Dendritic cell treated with granulocyte-macrophage colony-stimulating factor and Interleukin-4, amounts not matched to agents 40 ng/mL and 50 ng/mL, for 4 days (primary cell): Measurements from ENCODE around the gene DNAH10.

ENCODE experiments used
- H3K27ac Mint-ChIP-seq: one replicate; pipeline ENCODE4 v1.8.0; 2022; ENCODE audit warnings: mild to moderate bottlenecking, mixed read lengths
- H3K27me3 Mint-ChIP-seq: one replicate; pipeline ENCODE4 v1.8.0; 2022; ENCODE audit warnings: mild to moderate bottlenecking, mixed read lengths
- H3K36me3 Mint-ChIP-seq: one replicate; pipeline ENCODE4 v1.8.0; 2022; ENCODE audit warnings: low read depth, mixed read lengths
- H3K4me1 Mint-ChIP-seq: one replicate; pipeline ENCODE4 v1.8.0; 2022; ENCODE audit warnings: low read depth, mixed read lengths
- H3K4me3 Mint-ChIP-seq: one replicate; pipeline ENCODE4 v1.8.0; 2022; ENCODE audit warnings: mild to moderate bottlenecking, moderate library complexity, mixed read lengths
- H3K9me3 Mint-ChIP-seq: one replicate; pipeline ENCODE4 v1.8.0; 2022; ENCODE audit warnings: mixed read lengths
- intact Hi-C: fragments of 100-400 bp; cut with micrococcal nuclease; formaldehyde crosslinking; loops from one replicate; pipeline ENCODE4 v1.15.0; 2022

DNAH10 gene

DNA sequence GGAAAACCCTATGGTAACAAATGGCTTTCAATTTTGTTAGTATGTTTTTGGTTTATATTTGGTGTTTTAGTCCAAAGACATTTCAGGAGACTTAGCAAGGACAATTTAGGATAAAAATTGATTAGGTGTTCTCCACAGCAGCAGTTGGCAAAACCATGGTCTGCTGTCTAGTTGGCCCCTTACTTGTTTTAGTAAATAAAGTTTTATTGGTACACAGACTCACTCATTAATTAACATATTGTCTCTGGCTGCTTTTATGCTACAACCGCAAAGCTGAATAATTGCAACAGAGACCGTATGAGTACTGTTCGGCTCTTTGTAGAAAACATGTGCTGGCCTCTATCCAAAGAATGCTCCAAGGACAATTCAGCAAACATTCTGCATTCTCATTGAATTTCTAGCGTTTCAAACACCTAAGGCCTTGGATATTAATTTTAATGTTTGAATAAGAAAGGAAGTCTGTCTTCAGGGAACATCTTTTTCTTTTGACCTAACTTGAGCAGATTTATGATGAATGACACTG, 132.8 kb downstream of the DNAH10 start:
- Mint-ChIP-seq H3K4me3 (no peak overlapping the region), H3K27ac (no peak overlapping the region), H3K9me3 (no peaks in the 10 kb centered on the region), H3K27me3 (peaks cover 24% of the 10 kb centered on the region), H3K4me1 (peaks cover 21% of the 10 kb centered on the region), H3K36me3 (no peaks in the 10 kb centered on the region)
- intact Hi-C loops: no loop called here

DNA sequence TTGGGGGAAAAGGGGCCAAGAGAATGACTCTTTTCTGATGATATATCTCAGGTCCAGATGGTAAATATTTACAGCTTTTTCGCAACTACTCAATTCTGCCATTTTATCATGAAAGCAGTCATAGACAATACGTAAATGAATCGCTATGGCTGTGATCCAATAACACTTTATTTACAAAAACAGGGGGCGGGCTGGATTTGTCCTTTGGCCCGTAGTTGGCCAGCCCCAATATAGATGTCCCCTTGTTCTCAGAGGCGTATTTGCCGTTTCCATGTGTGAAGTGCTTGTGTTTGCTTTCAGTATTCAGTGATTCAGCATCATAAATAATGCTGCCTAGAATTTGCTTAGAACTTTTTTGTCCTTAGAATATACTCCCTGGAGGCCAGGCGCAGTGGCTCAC, 133.3 kb downstream of the DNAH10 start:
- H3K27me3 Mint-ChIP-seq: peaks cover 22% of the 10 kb centered on the region
- intact Hi-C loops: no loop called here
- H3K36me3 Mint-ChIP-seq: no peaks in the 10 kb centered on the region
- H3K4me1 Mint-ChIP-seq: peaks cover 16% of the 10 kb centered on the region
- no peak overlapping the region for H3K4me3 Mint-ChIP-seq
- no peak overlapping the region for H3K27ac Mint-ChIP-seq
- H3K9me3 Mint-ChIP-seq: no peaks in the 10 kb centered on the region

DNA sequence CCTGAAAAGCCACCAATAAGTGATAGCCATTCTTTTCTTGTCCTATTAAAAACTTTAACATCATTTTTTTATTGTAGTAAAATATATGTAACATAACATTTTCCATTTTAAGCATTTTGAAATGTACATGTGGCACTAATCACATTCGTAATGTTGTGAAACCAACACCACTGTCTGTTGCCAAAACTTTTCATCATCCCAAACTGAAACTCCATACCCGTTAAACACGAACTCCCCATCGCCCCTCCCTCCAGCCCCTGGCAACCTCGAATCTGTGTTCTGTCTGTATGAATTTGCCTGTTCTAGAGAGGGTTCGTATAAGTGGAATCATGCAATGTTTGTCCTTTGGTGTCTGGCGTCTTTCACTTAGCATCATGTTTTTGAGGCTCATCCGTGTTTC, 134.7 kb downstream of the DNAH10 start:
- Mint-ChIP-seq H3K4me3 (no peak overlapping the region), H3K36me3 (no peaks in the 10 kb centered on the region), H3K27ac (no peak overlapping the region), H3K9me3 (no peaks in the 10 kb centered on the region), H3K27me3 (peaks cover 16% of the 10 kb centered on the region), H3K4me1 (peaks cover 12% of the 10 kb centered on the region)
- intact Hi-C loops: no loop called here

DNA sequence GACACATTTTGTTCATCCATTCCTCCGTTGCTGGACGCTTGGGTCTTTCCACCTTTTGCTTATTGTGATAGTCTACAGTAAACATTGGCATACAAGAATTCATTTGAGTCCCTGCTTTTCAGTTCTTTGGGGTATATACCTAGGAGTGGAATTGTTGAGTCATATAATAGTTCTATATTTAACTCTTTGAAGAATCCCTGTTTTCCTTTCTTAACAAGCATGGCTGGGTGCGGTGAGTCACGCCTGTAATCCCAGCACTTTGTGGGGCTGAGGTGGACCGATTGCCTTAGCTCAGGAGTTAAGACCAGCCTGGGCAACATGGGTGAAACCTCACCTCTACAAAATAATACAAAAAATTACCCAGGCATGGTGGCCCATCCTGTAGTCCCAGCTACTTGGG, 135.1 kb downstream of the DNAH10 start:
- H3K4me1 Mint-ChIP-seq: peaks cover 8% of the 10 kb centered on the region
- H3K9me3 Mint-ChIP-seq: no peaks in the 10 kb centered on the region
- H3K4me3 Mint-ChIP-seq: no peak overlapping the region
- peaks cover 13% of the 10 kb centered on the region for H3K27me3 Mint-ChIP-seq
- intact Hi-C loops: no loop called here
- H3K36me3 Mint-ChIP-seq: no peaks in the 10 kb centered on the region
- H3K27ac Mint-ChIP-seq: no peak overlapping the region

DNA sequence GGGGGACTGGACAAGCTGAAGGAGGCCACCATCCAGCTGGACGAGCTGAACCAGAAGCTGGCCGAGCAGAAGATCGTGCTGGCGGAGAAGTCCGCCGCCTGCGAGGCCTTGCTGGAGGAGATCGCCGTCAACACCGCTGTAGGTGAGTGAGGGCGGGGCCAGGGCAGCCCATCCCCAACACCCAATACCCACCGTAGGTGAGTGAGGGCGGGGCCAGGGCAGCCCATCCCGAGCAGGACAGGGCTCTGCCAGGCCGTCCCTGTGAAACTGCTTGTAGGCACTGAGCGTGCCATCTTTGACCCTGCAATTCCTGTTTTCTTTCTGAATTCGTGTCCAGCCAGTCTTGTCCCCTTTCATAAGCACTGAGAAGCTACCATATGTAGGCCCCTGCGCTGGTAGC, 136.6 kb downstream of the DNAH10 start:
- H3K27me3 Mint-ChIP-seq: peaks cover 5% of the 10 kb centered on the region
- no peaks in the 10 kb centered on the region for H3K36me3 Mint-ChIP-seq
- H3K27ac Mint-ChIP-seq: no peak overlapping the region
- intact Hi-C loops: no loop called here
- H3K9me3 Mint-ChIP-seq: no peaks in the 10 kb centered on the region
- H3K4me1 Mint-ChIP-seq: peaks cover 8% of the 10 kb centered on the region
- H3K4me3 Mint-ChIP-seq: no peak overlapping the region

DNA sequence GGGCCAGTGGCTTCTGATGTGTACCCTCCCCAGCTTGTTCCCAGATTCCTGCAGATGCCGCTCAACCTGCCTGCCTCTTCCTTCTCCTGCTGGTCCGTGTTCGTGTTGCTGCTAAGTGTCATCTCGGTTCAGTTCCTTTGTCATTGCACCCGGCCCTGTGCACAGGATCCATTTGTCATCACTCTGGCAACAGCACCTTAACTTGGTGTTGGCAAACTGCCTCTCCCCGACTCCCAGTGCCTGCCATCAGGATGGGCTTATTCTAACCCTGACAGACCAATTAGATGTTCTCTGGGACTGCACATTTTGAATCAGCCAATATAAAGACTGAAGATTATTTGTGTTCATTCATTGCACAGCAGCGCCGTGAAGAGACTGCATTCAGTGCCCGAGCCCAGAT, 137.3 kb downstream of the DNAH10 start:
- Mint-ChIP-seq H3K27me3 (peaks cover 10% of the 10 kb centered on the region), H3K36me3 (no peaks in the 10 kb centered on the region), H3K4me1 (peaks cover 8% of the 10 kb centered on the region), H3K9me3 (no peaks in the 10 kb centered on the region), H3K27ac (no peak overlapping the region), H3K4me3 (no peak overlapping the region)
- intact Hi-C loops: no loop called here

DNA sequence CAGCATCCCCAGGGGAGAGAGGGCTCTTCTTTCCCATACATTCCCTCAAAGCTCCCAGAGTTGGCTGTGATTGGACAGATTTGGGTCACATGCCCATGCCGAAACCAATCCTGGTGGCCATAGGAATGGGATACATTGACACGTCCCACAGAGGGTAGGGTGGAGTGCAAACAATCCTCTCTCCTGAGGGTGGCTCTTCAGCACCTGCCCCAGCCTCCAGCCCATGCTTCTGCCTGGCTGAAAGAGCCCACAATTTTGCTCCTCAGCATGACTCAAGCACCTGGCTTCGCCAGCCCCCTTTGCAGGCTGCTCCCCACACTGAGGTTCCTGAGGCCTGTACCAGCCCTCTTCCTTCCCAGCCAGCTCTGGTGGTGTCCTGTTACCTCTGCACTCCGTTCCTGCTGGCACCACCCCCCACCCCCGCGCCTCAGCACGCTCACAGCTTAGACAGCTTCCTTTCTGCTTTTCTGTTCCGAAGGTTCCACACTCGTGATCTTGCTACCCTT, 138.8 kb downstream of the DNAH10 start:
- Mint-ChIP-seq H3K4me1 (peaks cover 8% of the 10 kb centered on the region), H3K9me3 (no peaks in the 10 kb centered on the region), H3K27ac (no peak overlapping the region), H3K27me3 (peaks cover 10% of the 10 kb centered on the region), H3K36me3 (no peaks in the 10 kb centered on the region), H3K4me3 (no peak overlapping the region)
- intact Hi-C loops: no loop called here

DNA sequence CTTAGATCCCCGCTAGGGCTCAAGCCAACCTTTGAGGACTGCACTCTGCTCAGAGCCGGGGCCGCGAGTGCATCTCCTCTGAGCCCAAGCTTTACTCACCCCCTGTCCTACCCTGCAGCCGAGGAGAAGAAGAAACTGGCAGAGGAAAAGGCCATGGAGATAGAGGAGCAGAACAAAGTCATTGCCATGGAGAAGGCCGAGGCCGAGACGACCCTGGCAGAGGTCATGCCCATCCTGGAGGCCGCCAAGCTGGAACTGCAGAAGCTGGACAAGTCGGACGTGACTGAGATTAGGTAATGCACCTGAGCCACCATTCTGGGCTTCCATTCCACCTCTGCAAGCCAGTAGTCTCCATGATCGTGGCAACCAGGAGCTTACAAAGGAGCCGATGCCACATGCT, 140.7 kb downstream of the DNAH10 start:
- peaks cover 10% of the 10 kb centered on the region for H3K27me3 Mint-ChIP-seq
- H3K36me3 Mint-ChIP-seq: no peaks in the 10 kb centered on the region
- no peak overlapping the region for H3K27ac Mint-ChIP-seq
- peaks cover 8% of the 10 kb centered on the region for H3K4me1 Mint-ChIP-seq
- no peak overlapping the region for H3K4me3 Mint-ChIP-seq
- H3K9me3 Mint-ChIP-seq: no peaks in the 10 kb centered on the region
- intact Hi-C loops: no loop called here

DNA sequence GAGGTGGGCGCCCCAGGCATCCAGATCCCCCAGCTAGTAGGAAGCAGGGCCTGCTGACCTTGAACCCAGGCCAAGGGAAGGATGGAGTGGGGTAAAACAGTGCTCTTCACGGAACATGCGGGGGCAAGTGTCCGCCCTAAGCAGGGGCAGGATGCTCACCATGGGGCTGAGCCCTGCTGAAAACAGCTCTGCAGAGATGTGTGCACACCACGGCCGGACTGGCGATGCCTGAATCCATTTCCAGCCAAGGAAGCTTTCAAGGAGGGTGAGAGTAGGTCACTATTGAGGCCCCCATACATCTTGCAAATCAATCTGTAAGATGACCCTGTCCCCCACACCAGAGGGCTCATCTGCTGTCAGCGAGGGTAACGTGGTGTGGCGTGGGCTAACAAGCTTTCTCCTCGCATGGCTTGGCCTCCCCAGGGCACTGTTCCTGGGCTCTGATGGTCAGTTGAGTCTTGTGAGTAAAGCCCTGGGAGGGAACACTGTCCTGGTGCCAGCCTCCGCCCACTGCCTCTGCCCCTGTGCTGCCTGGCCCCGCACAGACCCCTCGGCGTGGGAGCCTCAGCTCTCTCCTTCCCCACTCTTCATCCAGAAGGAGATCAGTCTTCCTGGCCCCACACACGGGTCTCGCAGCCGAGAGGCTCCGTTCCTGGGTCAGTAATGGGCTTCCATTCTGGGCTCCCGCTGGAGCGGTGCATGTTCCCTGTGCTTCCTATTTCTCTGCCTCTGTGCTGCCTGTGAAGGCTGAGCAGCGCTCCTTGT, 141.4 kb downstream of the DNAH10 start:
- H3K4me1 Mint-ChIP-seq: peaks cover 15% of the 10 kb centered on the region

DNA sequence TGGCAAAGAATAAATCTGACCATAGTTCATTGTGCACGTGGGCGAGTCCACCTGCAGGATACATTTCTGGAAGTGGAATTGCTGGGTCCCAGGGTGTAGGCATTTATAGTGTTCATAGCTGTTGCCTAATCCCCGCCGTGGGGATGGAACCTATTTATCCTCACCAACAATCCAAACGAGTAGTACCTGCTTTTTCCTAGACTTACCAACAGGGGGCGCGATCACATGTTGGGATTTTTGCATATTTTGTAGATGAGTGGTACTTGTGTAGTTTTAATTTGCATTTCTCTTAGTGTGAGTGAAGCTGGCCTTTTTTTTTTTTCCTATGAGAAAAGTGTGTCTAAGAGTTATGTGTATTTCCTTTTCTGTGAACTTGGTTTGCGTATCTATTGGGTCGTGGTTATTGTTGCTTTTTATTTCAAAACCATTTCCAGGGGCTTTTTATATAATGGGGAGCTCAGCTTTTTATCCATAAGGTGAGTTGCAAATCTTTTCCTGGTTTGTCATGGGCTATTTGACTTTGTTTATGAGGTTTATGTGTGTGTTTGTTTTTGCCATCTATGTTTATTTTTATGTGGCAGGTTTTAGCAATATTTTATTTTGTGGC, 143.3 kb downstream of the DNAH10 start:
- intact Hi-C loops: loop anchor here (1.0 kb wide), 1 partner anchor 79 kb away; no protein-coding TSS in a partner anchor
- Mint-ChIP-seq H3K36me3 (no peaks in the 10 kb centered on the region), H3K4me1 (peaks cover 15% of the 10 kb centered on the region), H3K27me3 (peaks cover 11% of the 10 kb centered on the region), H3K4me3 (no peak overlapping the region), H3K27ac (no peak overlapping the region), H3K9me3 (no peaks in the 10 kb centered on the region)

More for the DNA sequence above, 141.4 kb downstream of the DNAH10 start:
- Mint-ChIP-seq H3K27me3 (peaks cover 10% of the 10 kb centered on the region), H3K9me3 (no peaks in the 10 kb centered on the region), H3K4me3 (no peak overlapping the region), H3K36me3 (no peaks in the 10 kb centered on the region), H3K27ac (no peak overlapping the region)
- intact Hi-C loops: no loop called here

DNA sequence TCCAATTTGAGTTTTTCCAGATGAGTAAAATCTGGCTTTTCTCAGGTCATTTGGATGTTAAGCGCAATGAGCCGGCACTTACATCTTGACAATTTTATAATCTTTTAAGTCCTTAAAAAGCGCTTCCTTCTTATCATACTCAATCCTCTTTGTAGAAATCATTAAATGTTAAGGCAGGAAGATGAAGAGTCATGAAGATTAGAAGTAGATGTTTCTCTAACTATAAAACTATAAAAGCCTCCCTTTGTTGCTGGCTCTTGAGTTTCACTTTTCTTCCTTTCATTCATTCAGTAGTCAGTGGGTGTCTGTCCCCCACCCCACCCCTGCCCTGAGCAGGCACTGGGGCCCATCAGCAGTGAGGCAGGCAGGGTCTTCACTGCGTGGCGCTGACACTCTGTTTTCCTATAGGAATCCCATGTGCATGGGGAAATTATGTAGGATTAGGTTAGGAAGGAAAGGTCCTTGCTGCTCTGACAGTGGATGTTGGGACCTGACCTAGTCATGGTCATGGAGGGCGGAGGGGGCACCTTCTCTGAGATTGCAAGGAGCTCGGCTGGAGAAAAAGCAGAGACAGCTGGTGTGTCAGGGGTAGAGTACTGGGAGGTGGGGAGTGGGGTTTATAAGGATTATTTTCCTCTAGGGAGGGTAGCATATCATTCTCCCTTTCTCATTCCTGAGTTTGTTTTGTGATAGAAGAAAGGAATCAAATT, 144.8 kb downstream of the DNAH10 start:
- peaks cover 6% of the 10 kb centered on the region for H3K4me1 Mint-ChIP-seq
- intact Hi-C loops: no loop called here
- H3K27me3 Mint-ChIP-seq: peaks cover 6% of the 10 kb centered on the region
- no peaks in the 10 kb centered on the region for H3K9me3 Mint-ChIP-seq
- no peak overlapping the region for H3K27ac Mint-ChIP-seq
- H3K4me3 Mint-ChIP-seq: no peak overlapping the region
- H3K36me3 Mint-ChIP-seq: no peaks in the 10 kb centered on the region

DNA sequence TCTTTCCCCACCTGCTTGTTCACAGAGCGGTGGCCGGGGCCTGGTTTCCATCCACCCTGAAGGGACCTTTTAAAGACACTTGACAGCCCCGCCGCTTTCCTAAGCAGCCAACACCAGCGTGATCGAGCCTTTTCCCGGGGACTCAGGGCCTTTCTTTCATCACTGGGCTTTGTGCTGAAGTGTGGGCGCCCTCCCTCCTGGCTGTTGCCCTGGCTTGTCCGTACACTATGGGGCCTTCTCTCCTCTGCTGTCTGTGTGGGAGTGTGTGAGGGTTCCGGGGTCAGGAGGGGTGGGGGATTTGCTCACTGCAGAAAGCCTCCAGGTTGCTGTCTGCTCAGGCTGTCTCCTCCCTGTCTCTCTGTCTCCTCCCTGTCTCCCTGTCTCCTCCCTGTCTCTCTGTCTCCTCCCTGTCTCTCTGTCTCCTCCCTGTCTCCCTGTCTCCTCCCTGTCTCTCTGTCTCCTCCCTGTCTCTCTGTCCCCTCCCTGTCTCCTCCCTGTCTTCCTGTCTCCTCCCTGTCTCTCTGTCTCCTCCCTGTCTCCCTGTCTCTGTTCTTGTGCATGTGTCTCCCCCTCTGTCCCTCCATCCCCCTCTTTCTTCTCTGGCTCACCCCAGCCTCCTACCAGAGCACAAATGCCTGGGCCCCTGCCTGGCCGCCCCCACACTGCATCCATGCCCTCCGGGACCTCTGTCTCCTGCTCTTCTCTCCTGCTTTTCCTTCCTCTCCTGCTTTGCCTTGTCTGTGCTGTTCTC, 145.8 kb downstream of the DNAH10 start:
- H3K4me3 Mint-ChIP-seq: no peak overlapping the region
- H3K4me1 Mint-ChIP-seq: peaks cover 6% of the 10 kb centered on the region
- intact Hi-C loops: no loop called here
- H3K36me3 Mint-ChIP-seq: no peaks in the 10 kb centered on the region
- H3K27me3 Mint-ChIP-seq: peaks cover 6% of the 10 kb centered on the region
- H3K27ac Mint-ChIP-seq: no peak overlapping the region
- no peaks in the 10 kb centered on the region for H3K9me3 Mint-ChIP-seq

DNA sequence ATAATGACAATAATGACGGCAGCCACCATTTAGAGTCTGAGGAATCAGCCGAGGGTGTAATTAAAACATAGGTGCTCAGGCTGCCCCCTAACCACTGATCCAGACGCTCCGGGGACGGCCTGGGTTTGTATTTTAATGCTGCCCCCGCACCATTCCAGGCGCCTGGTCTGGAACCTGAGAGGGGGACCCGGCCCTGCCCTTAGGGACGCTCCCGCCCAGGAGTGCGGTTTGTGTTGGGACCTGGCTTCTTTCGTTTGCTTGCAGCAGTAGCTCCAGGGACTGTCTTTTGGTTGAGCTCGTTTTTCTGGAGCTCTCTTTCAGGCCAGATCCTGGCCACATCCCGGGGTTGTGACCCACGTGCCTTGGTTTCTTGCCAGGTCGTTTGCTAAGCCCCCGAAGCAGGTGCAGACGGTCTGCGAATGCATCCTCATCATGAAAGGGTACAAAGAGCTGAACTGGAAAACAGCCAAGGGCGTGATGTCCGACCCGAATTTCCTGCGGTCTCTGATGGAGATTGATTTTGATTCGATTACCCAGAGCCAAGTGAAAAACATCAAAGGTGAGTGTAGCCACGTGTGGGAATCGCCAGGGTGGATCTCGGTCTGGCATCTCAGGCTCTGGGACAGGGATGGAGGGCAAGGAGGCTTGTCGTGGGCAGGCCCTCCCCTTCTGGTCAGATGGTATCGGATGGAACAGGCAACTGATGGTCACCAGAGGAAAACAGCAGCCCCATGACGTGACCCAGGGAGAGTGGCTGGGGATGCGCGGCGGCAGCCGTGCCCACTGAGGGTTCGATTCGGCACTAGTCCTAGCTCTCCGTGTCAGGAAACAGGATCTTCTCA, 147.0 kb downstream of the DNAH10 start:
- H3K27ac Mint-ChIP-seq: no peak overlapping the region
- H3K27me3 Mint-ChIP-seq: peaks cover 4% of the 10 kb centered on the region
- H3K9me3 Mint-ChIP-seq: no peaks in the 10 kb centered on the region
- H3K4me1 Mint-ChIP-seq: peaks cover 6% of the 10 kb centered on the region
- intact Hi-C loops: no loop called here
- no peak overlapping the region for H3K4me3 Mint-ChIP-seq
- no peaks in the 10 kb centered on the region for H3K36me3 Mint-ChIP-seq
